NB4 (cell line): ENCODE data around the gene CHCHD10.

Experiments
- DNase-seq: peaks from one replicate; pipeline ENCODE4 v3.0.0; 2010; ENCODE audit warnings: low read depth
- H3K4me3 ChIP-seq: one replicate; pipeline ENCODE4 v1.5.1; 2011; ENCODE audit warnings: mild to moderate bottlenecking, low read depth, low read length, moderate library complexity
- CTCF ChIP-seq: IDR thresholded peaks from one replicate; pipeline ENCODE4 v1.5.1; 2012; ENCODE audit warnings: low read depth, low read length
- MAX ChIP-seq: IDR thresholded peaks from 2 replicates; pipeline ENCODE4 v1.6.1; 2011; ENCODE audit warnings: low read depth, low read length
- MYC ChIP-seq: IDR thresholded peaks from 2 replicates; pipeline ENCODE4 v1.6.1; 2011; ENCODE audit warnings: low read depth, low read length
- POLR2A ChIP-seq: IDR thresholded peaks from 2 replicates; pipeline ENCODE4 v1.6.1; 2011; ENCODE audit warnings: mild to moderate bottlenecking; ENCODE audit not compliant: insufficient read length; ENCODE audit errors: extremely low read depth

The CHCHD10 gene

GRCh38 chr22:23800297-23801237, 32.8 kb upstream of the CHCHD10 start:
- no peak for DNase-seq
- TF ChIP-seq MYC: no peak
- TF ChIP-seq CTCF: no peak
- TF ChIP-seq POLR2A: no peak
- TF ChIP-seq MAX: no peak
- no peak overlapping the region for H3K4me3 ChIP-seq

GRCh38 chr22:23796461-23796860, 28.7 kb upstream of the CHCHD10 start:
- H3K4me3 ChIP-seq: no peak overlapping the region
- no peak for DNase-seq
- no peak for TF ChIP-seq CTCF
- no peak for TF ChIP-seq MAX
- TF ChIP-seq POLR2A: no peak
- no peak for TF ChIP-seq MYC

- no peak overlapping the region for H3K4me3 ChIP-seq
- DNase-seq: no peak
- no peak for TF ChIP-seq MAX
- TF ChIP-seq POLR2A: no peak
- no peak for TF ChIP-seq MYC
- TF ChIP-seq CTCF: no peak
Observed at GRCh38 chr22:23793326-23793725, 25.6 kb upstream of the CHCHD10 start.

GRCh38 chr22:23791738-23792645, 24.2 kb upstream of the CHCHD10 start:
- no peak overlapping the region for H3K4me3 ChIP-seq
- TF ChIP-seq MYC (no peak), MAX (no peak), POLR2A (no peak), CTCF (no peak)
- DNase-seq: no peak

- no peak overlapping the region for H3K4me3 ChIP-seq
- no peak for DNase-seq
- TF ChIP-seq MYC: no peak
- no peak for TF ChIP-seq MAX
- TF ChIP-seq CTCF: no peak
- no peak for TF ChIP-seq POLR2A
Observed at GRCh38 chr22:23790819-23791737, 23.3 kb upstream of the CHCHD10 start.
